A673 (cell line): ENCODE data around the gene PACS1. TPM values are rescaled to one million over a fixed set of nuclear protein-coding genes. Genes with fewer than 3 reads are reported as not detected.

ENCODE experiments used
- BruUV-seq: library from RNA; stranded (reverse); fragments of 400-500 nt; replicated peaks from 2 replicates; lab custom pipeline; 2021; lab: Mats Ljungman, UMichigan
- CTCF ChIA-PET: fragments of 300-600 bp; sonication (Branson Sonifier 250); formaldehyde crosslinking; loops from one replicate; lab custom pipeline; 2022; ENCODE audit warnings: antibody characterized with exemption; lab: Charles Lee
- POLR2A ChIA-PET: fragments of 300-600 bp; sonication (Branson Sonifier 250); formaldehyde crosslinking; loops from one replicate; lab custom pipeline; 2022; ENCODE audit warnings: antibody characterized with exemption; ENCODE audit not compliant: low non-redundant PET; lab: Charles Lee
- DNase-seq: peaks from one replicate; pipeline ENCODE4 v3.0.0-alpha.2; 2015; ENCODE audit warnings: low spot score
- H3K27ac ChIP-seq: fragments of 200-600 bp; sonication (generic); 2 replicates; pipeline ENCODE4 v1.5.1; 2016; ENCODE audit warnings: mixed run types, low read depth, mild to moderate bottlenecking, mixed read lengths, antibody characterized with exemption, low read length; ENCODE audit not compliant: poor library complexity, severe bottlenecking
- H3K27me3 ChIP-seq: fragments of 200-600 bp; sonication (generic); replicated peaks from 2 replicates; pipeline ENCODE4 v1.6.1; 2017; ENCODE audit warnings: mixed run types, low read depth, mild to moderate bottlenecking, mixed read lengths, antibody characterized with exemption, low read length; ENCODE audit not compliant: insufficient read depth, poor library complexity
- H3K36me3 ChIP-seq: fragments of 200-600 bp; sonication (generic); 2 replicates; pipeline ENCODE4 v1.6.1; 2016; ENCODE audit warnings: mixed run types, mild to moderate bottlenecking, mixed read lengths, antibody characterized with exemption, low read length; ENCODE audit not compliant: insufficient read depth, poor library complexity, severe bottlenecking
- H3K4me1 ChIP-seq: fragments of 200-600 bp; sonication (generic); 2 replicates; pipeline ENCODE4 v1.6.1; 2017; ENCODE audit warnings: mixed run types, mild to moderate bottlenecking, mixed read lengths, antibody characterized with exemption, low read length; ENCODE audit not compliant: insufficient read depth, poor library complexity, severe bottlenecking
- H3K4me3 ChIP-seq: fragments of 200-600 bp; sonication (generic); 2 replicates; pipeline ENCODE4 v1.5.1; 2016; ENCODE audit warnings: low read depth, mixed run types, mild to moderate bottlenecking, mixed read lengths, low read length; ENCODE audit not compliant: poor library complexity, severe bottlenecking
- H3K9me3 ChIP-seq: fragments of 200-600 bp; sonication (generic); 2 replicates; pipeline ENCODE4 v1.6.1; 2016; ENCODE audit warnings: mixed run types, low read depth, mild to moderate bottlenecking, mixed read lengths, antibody characterized with exemption, low read length; ENCODE audit not compliant: poor library complexity, severe bottlenecking
- EZH2 ChIP-seq: fragments of 200-600 bp; sonication (generic); IDR thresholded peaks from 2 replicates; pipeline ENCODE4 v1.6.1; 2017; ENCODE audit warnings: borderline replicate concordance, low read depth, mild to moderate bottlenecking, mixed read lengths, antibody characterized with exemption, low read length; ENCODE audit not compliant: poor library complexity, severe bottlenecking
- intact Hi-C: fragments of 100-400 bp; cut with micrococcal nuclease; formaldehyde crosslinking; loops from one replicate; pipeline ENCODE4 v1.10.0; 2022; ENCODE audit not compliant: unreplicated experiment
- total RNA-seq: library from RNA; stranded (reverse); gene quantifications from 2 replicates; pipeline ENCODE4 v1.2.3, GENCODE V29; 2021
- TF ChIP-seq, protein P1 (sequence below): fragments of 300-800, 200-600 bp; sonication (generic); conservative IDR thresholded peaks from 2 replicates; pipeline ENCODE4 v1.5.1; 2017; ENCODE audit warnings: low read depth, mild to moderate bottlenecking, antibody characterized with exemption, low read length, moderate library complexity, mixed read lengths

Gene PACS1
- total RNA-seq, 1 experiment from 2014 or later: 75.7 TPM

DNA sequence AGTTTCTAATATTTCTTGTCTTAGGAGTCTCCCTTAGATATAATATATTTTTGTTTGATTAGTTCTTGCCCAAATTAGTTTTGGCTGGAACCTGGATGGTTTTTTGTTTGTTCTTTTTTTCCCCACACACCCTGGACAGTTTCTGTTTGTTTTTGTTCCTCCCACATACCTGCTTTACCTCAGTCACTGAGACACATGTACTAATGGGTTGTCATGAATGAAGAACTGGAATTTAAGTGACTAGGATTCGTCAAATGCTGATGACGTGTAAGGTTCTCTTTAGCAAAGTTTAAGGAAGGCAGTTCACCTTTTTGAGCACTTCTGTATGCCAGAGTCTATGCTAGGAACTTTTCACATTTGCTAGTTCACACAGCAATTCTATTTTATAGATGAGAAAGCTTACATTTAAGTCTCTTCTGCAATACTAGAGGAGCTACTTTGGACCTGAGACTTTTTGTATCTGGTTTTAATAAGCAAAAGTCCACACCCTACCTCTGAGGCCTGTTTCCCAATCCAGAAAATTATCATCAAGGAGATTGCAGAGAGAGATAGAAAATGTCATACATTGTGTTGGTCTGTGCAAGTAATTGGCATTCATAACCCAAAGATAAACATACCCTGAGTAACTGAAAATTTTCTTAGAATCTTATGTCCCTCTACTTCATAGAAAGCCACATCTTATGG lies 111.7 kb downstream of the PACS1 start:
- no peak for DNase-seq
- intact Hi-C loops: no loop called here
- Histone ChIP-seq H3K27ac (no peak overlapping the region), H3K4me3 (no peak overlapping the region), H3K4me1 (peaks cover 26% of the 10 kb centered on the region), H3K27me3 (no peaks in the 10 kb centered on the region), H3K9me3 (no peaks in the 10 kb centered on the region), H3K36me3 (no peaks in the 10 kb centered on the region)
- ChIA-PET POLR2A (interaction anchor here (0.6 kb wide), 1 partner anchor 406 kb away, joined by 4 read pairs; no protein-coding TSS in a partner anchor), CTCF (no interaction called here)
- no TSS peak for BruUV-seq
- TF ChIP-seq, protein P1, sequence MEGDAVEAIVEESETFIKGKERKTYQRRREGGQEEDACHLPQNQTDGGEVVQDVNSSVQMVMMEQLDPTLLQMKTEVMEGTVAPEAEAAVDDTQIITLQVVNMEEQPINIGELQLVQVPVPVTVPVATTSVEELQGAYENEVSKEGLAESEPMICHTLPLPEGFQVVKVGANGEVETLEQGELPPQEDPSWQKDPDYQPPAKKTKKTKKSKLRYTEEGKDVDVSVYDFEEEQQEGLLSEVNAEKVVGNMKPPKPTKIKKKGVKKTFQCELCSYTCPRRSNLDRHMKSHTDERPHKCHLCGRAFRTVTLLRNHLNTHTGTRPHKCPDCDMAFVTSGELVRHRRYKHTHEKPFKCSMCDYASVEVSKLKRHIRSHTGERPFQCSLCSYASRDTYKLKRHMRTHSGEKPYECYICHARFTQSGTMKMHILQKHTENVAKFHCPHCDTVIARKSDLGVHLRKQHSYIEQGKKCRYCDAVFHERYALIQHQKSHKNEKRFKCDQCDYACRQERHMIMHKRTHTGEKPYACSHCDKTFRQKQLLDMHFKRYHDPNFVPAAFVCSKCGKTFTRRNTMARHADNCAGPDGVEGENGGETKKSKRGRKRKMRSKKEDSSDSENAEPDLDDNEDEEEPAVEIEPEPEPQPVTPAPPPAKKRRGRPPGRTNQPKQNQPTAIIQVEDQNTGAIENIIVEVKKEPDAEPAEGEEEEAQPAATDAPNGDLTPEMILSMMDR: no peak
- no peak for TF ChIP-seq EZH2

DNA sequence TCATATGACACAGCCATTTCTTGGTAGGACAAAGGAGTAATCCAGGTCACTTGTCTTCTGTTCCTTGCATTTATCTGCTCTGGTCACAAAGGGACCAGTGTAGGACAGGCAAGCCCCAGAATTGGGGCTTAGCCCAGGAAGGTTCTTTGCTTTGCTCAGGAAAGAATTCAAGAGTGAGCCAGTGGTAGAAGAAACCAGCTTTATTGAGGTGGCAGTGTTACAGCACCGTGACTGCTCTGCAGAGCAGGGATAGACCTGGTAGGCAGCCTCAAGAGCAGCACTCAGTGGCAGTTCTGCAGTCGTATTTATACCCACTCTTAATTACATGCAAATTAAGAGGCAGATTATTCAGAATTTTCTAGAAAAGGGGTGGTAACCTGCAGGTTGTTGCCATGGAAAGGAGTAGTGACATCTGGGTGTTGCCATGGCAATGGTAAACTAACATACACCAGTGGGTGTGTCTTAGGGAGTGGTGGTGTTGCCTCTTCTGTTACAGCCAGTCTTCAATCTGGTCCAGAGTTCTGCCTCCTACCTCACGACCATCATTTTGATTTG lies 113.5 kb downstream of the PACS1 start:
- peak; percentile 59 for DNase-seq
- no peak for TF ChIP-seq EZH2
- TF ChIP-seq, protein P1: no peak
- Histone ChIP-seq H3K27me3 (no peaks in the 10 kb centered on the region), H3K9me3 (no peaks in the 10 kb centered on the region), H3K36me3 (no peaks in the 10 kb centered on the region), H3K4me1 (peaks cover 26% of the 10 kb centered on the region), H3K4me3 (no peak overlapping the region), H3K27ac (peak overlapping the region; percentile 19)
- BruUV-seq: no TSS peak
- POLR2A ChIA-PET: no interaction called here
- CTCF ChIA-PET: no interaction called here
- intact Hi-C loops: no loop called here

DNA sequence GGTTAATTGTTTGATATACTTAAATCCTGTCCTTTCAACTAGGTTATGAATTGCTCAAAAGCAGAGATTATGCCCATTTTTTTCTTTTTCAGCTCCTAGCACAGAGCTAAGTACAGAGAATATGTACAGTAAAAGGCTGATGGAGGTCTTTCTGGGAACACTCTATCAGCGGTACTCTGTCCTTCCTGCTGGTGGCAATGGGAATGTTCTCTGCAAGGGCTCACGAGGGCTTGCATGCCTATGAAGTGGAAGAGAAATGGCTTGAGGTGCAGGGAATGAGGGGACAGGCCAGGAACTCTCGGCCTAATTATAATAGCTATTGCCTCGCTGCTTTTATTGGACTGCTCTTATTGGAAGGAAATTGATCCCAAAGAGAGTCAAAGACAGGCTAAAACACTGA lies 114.7 kb downstream of the PACS1 start:
- POLR2A ChIA-PET: no interaction called here
- no TSS peak for BruUV-seq
- CTCF ChIA-PET: no interaction called here
- Histone ChIP-seq H3K27me3 (no peaks in the 10 kb centered on the region), H3K4me3 (no peak overlapping the region), H3K4me1 (peaks cover 21% of the 10 kb centered on the region), H3K27ac (peak overlapping the region; percentile 8), H3K9me3 (no peaks in the 10 kb centered on the region), H3K36me3 (no peaks in the 10 kb centered on the region)
- intact Hi-C loops: no loop called here
- TF ChIP-seq, protein P1: peak; percentile 24; the same call in 1 of the 2 replicates
- TF ChIP-seq EZH2: no peak
- peak; percentile 37 for DNase-seq
